BE2C (cell line): Measurements from ENCODE around the gene SPACA4.
"Not testable (repeated sequence)": the region's sequence is repeated elsewhere in the genome, so short reads cannot be mapped to it uniquely, and the experiment has no call there.

Experiments used
- DNase-seq: peaks from one replicate; pipeline ENCODE4 v3.0.0-alpha.2; 2020
- H3K27me3 ChIP-seq: fragments of 250-450 bp; sonication (Bioruptor Pico); 2 replicates; pipeline ENCODE4 v1.5.1; 2020; ENCODE audit warnings: mild to moderate bottlenecking
- H3K36me3 ChIP-seq: fragments of 250-450 bp; sonication (Bioruptor Pico); 2 replicates; pipeline ENCODE4 v1.5.1; 2020; ENCODE audit warnings: mild to moderate bottlenecking
- H3K4me1 ChIP-seq: fragments of 250-450 bp; sonication (Bioruptor Pico); 2 replicates; pipeline ENCODE4 v1.5.1; 2020
- H3K4me3 ChIP-seq: 2 replicates; pipeline ENCODE4 v1.5.1; 2011; ENCODE audit warnings: low read depth, low read length
- H3K9me3 ChIP-seq: fragments of 250-450 bp; sonication (Bioruptor Pico); 2 replicates; pipeline ENCODE4 v1.5.1; 2020
- CTCF ChIP-seq: IDR thresholded peaks from 2 replicates; pipeline ENCODE4 v1.5.1; 2012; ENCODE audit warnings: mild to moderate bottlenecking, low read depth, low read length

SPACA4 gene

GRCh38 chr19:48630296-48631063, 23.9 kb downstream of the SPACA4 start:
- H3K4me3 ChIP-seq = peak overlapping the region; percentile 59
- H3K4me1 ChIP-seq = peaks cover 21% of the 10 kb centered on the region
- TF ChIP-seq CTCF = peak; percentile 42
- peak; percentile 79 for DNase-seq
- no peaks in the 10 kb centered on the region for H3K9me3 ChIP-seq
- H3K36me3 ChIP-seq = no peaks in the 10 kb centered on the region
- no peaks in the 10 kb centered on the region for H3K27me3 ChIP-seq

- peak overlapping the region; percentile 59 for H3K4me3 ChIP-seq
- no peaks in the 10 kb centered on the region for H3K36me3 ChIP-seq
- TF ChIP-seq CTCF = no peak
- DNase-seq = no peak
- H3K27me3 ChIP-seq = no peaks in the 10 kb centered on the region
- H3K4me1 ChIP-seq = peaks cover 21% of the 10 kb centered on the region
- no peaks in the 10 kb centered on the region for H3K9me3 ChIP-seq
These were observed 24.7 kb downstream of the SPACA4 start for GRCh38 chr19:48631225-48631624.

GRCh38 chr19:48632286-48632685, 25.7 kb downstream of the SPACA4 start:
- not testable (repeated sequence) for H3K36me3 ChIP-seq, DNase-seq, H3K4me3 ChIP-seq, H3K9me3 ChIP-seq, H3K27me3 ChIP-seq
- peaks cover 21% of the 10 kb centered on the region for H3K4me1 ChIP-seq

GRCh38 chr19:48632692-48633147, 26.2 kb downstream of the SPACA4 start:
- Histone ChIP-seq H3K4me1 (peaks cover 21% of the 10 kb centered on the region), H3K36me3 (no peaks in the 10 kb centered on the region), H3K27me3 (no peaks in the 10 kb centered on the region), H3K9me3 (no peaks in the 10 kb centered on the region), H3K4me3 (no peak overlapping the region)
- no peak for TF ChIP-seq CTCF
- DNase-seq = no peak

GRCh38 chr19:48633148-48634035, 26.9 kb downstream of the SPACA4 start:
- DNase-seq = no peak
- H3K4me1 ChIP-seq = peaks cover 23% of the 10 kb centered on the region
- no peak for TF ChIP-seq CTCF

GRCh38 chr19:48634036-48634342, 27.4 kb downstream of the SPACA4 start:
- peak overlapping the region; percentile 45 for H3K4me3 ChIP-seq
- DNase-seq = no peak
- TF ChIP-seq CTCF = no peak
- H3K27me3 ChIP-seq = no peaks in the 10 kb centered on the region
- no peaks in the 10 kb centered on the region for H3K9me3 ChIP-seq
- peaks cover 27% of the 10 kb centered on the region for H3K4me1 ChIP-seq
- H3K36me3 ChIP-seq = no peaks in the 10 kb centered on the region

More at GRCh38 chr19:48633148-48634035, 26.9 kb downstream of the SPACA4 start:
- Histone ChIP-seq H3K9me3 (no peaks in the 10 kb centered on the region), H3K36me3 (no peaks in the 10 kb centered on the region), H3K4me3 (peak overlapping the region; percentile 45; the same call in 1 of the 2 replicates), H3K27me3 (no peaks in the 10 kb centered on the region)
